Stromal cell of bone marrow (primary cell): ENCODE measurements around the gene ATXN1.

Source experiments
- DNase-seq: peaks from one replicate; pipeline ENCODE4 v3.0.0-alpha.2; 2012; ENCODE audit warnings: low read depth

ATXN1 gene

DNA sequence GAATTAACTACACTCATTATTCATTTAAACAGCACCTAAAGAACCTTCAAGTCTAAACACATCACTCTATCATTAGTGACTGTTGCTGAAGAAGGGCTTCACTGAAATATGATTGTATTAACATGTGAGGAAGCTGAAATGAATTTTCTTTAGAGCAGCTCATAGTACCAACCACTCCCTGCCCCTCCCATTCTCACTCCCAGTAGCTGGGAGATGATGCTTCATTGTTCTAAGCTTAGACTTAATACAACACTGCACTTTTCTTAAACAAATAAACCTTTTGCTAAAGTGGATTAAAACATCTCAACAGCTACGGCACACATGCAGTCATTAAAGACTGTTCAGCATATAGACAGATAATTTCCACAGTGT lies 63.1 kb downstream of the ATXN1 start:
- no peak for DNase-seq

DNA sequence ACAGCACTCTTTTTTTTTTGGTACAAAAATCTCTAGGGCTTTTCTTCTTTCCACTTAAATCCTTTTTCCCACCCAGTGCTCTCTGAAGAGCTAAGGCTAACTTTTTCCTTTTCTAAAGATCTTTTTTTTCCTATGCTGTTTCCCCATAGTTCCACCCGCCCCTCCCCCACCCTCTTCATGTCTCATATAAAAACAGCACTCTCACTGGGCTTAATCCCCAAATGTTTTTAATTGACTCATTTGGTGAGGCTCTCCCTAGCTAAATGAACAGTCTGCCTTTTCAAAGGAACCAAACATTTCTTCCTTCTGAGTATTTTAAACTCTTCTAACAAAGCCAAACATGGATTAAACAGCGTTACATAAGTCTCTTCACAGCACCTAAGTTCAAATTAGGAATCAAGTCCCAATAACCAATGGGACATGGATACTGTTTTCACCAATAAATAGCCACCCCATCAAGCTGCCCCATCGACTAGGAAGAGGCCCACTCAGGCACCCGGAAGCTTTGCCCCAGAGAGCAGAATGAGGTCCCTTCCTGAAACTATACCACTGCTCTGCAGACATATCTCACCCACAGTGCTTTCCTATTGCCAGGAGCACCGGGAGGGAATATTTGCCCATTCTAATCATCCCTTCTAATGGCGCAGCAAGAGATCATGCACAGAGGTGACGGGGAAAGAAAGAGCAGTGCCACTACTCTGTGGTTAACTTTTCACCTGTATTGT lies 63.7 kb downstream of the ATXN1 start:
- no peak for DNase-seq

DNA sequence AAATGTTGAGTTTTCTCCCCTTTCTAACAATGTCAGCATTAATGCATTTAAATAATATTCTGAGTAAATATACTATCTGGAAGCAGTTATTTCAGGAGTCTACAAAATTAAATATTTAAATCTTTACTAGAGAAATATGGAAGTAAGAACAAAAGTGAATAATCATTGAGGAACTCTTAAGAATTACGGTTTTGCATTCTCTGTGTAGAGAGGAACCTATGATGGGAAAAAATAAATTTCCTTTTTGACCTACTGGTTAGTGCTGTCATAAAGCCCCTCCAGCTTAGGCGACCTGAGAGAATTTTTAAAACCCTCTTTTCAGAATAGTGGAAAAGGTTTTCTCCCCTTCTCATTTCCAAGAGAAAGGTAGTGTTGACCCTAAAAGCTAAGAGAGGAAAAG lies 64.8 kb downstream of the ATXN1 start:
- no peak for DNase-seq

DNA sequence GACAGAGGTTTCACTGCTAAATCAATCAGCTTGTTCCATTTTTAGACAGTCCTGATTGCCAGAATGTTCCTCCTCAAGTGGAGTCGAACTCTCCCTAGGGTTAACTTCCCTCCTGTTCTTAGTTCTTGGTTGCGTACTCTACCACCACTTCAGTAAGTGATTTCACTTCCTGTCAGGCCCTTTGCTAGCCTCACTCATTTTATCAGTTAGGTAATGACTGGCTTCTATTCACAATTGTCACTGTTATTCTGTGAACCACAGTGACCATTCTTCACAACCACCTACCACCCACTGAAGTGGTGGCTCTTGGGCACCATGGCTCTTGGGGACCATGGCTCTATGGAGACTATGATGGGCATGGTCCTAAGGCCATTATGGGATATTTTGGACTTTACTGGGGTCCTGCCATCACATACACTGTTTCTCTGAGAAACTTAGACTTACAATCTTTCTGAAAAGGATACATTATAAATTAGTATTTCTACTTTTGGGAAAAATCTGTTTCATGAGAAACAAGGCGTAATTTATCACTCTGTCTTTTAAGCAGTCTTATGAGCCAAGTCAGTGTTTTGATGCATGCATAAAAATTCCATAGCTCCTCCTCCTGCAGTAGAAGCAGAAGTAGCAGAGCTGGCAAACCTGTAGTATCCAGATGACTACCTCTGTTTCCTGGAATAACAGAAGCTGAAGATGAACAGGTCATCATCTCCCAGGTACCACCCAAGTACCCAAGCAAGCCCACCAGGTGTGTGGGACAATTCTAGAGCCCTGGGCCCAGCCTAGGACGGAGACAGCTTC lies 66.3 kb downstream of the ATXN1 start:
- no peak for DNase-seq

DNA sequence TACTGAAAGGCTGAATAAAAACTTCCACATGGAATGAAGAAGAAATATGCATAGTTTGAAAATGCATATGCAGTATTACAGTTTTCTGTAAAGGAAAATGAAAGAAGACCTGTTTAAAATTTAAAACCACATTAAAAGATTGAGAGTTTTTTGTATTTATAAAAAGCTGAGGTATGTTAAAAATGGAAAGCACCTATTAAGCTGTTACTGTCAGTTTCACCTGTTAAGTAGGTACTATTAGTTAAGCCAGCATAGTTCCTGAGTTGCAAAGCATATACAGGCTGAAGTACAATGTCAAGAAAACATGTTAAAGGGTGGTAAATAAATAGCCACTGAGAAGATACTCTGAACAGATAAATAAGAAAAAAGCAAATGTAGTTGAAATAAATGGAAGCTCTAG lies 69.9 kb downstream of the ATXN1 start:
- no peak for DNase-seq

DNA sequence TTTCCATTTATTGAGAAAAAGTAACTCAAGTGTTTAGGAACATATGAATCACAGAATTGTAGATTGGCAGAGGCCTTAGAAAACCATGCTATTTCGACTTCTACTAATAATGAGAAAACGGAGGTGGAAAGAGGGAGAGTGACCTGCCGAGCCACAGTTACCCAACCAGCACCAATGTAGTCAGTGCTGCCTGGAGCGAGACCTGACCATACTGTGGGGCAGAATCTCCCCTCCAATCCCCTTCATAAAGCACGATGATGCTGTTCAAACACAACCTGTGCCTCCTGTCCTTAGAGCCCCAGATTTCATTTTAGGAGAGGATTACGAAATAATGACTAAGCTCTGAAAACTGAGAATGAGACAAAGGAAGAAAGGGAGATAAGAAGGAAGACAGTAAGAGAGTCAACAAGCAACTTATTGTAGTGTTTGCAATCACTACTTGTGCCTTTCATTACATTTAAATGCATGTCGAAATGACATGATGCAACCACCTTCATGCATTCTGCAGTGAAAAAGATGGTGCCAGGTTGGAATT lies 70.6 kb downstream of the ATXN1 start:
- DNase-seq, result no peak

DNA sequence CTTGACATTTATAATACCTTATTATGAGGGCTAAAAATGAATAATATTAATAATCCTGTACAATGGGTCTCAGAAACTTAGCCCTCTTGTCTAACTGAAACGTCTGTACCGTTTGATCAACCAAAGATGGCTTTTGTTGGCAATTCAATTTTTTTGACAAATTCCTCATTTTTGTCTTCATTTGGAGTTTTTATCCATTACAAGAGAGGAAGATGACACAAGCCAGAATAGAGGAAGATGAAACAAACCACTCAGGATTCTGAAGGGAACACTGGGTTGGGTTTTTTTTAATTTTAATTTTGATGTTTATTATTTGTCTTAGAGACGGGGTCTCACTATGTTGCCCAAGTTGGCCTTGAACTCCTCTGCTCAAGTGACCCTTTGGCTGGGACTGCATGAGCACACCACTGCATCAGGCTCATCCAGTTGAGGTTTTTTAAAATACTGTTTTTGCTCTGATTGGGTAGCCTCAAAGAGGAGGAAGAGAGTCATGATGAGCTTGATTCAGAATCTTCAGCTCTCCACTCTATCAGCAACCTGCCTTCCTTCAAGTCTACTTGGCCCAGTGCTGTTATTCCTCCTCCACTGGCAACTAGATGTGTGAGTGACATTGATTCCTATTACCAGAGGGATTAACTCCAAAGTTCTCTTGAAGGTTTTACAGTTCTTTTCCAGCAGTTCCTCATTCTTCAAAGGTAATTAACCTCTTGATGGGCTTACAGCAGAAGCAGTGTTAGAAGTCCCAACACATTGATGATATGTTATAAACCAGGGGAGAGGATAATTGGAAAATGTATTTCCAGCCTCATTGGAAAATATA lies 71.3 kb downstream of the ATXN1 start:
- no peak for DNase-seq

DNA sequence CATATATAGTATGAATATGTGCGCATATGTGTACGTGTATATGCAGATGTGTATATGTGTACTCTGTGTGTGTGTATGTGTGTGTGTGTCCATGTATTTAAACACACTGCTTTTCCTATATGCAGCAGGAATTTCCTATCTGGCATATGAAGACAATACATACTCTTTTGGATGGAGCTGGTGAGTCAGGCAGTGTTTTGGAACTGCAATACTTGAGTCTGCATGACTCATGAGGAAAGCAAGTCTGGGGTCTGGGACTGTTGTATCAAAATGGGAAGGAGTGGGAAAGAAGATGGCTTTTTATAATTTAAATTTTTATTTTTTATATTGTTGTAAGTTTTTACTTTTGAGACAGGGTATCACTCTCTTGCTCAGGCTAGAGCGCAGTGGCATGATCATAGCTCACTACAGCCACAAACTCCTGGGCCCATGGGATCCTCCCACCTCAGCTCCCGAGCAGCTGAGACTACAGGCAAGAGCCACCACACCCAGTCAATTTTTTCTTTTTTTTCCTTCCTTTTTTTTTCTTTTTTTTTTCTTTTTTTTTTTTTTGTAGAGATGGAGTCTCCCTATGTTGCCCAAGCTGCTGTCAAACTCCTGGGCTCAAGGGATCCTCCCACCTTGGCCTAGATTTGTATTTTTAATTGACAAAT lies 72.2 kb downstream of the ATXN1 start:
- DNase-seq, result peak; percentile 68

DNA sequence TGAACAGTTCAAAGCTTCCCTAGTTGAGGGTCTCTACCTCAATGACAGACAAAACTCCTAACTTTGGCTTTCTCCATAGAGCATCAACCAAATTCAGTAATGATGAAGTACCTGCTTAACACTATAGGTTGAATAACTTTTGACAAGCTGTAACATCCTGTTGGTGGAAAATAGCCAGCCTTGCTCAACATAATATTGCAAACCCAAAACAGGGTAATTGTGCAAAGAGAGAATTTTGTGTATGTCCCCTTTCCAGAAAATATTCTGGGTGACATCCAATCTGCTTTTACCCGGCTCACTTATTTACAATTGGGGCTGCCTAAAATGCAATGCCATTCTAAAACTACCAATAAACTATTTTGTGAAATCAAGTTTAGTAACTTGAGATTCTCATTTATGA lies 72.8 kb downstream of the ATXN1 start:
- DNase-seq, result no peak

DNA sequence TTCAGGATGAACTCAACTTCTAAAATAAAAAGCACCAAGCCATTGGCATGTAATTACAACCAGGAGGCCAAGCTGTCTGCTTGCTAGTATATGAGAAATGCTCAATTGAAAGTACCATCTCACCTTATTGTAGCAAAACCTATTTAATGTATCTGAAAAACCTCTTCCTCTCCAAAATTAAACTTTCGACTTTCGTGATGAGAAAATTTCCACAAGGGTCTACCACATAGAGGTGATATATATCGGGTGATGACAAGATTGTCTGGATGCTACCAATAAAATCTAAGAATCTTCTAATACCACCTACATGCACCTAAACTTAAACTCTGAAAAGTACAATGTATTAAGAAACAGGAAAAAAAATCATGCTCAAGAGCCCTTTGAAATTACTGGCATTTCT lies 74.2 kb downstream of the ATXN1 start:
- no peak for DNase-seq

DNA sequence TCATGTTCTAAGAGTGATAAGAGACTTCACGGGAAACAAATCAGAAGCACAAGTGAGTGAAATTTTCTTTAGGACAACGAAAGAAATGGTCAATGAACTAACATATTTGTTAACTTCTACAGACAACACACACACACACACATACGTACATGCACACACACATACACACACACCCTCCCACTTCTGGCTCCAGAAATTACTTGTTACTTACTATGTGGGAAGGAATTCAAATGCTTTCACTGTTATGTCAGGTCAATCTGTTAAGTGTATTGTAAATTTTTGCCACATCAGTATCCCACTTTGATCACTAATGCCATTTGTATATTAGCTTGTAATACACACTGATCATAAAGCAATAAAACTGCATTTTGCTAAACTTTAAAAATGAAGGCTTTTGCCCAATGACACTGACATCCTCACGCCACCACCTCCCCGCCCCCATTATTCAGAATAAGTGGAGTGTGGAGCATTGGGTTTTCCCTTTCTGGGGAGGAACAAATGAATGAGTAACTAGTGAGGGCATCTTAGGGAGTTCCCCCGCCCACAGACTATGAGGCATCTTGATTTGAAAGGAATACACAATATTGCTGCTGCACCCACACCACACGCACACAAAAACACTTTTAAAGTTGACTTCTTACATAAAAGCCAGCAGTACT lies 76.2 kb downstream of the ATXN1 start:
- peak; percentile 66 for DNase-seq

DNA sequence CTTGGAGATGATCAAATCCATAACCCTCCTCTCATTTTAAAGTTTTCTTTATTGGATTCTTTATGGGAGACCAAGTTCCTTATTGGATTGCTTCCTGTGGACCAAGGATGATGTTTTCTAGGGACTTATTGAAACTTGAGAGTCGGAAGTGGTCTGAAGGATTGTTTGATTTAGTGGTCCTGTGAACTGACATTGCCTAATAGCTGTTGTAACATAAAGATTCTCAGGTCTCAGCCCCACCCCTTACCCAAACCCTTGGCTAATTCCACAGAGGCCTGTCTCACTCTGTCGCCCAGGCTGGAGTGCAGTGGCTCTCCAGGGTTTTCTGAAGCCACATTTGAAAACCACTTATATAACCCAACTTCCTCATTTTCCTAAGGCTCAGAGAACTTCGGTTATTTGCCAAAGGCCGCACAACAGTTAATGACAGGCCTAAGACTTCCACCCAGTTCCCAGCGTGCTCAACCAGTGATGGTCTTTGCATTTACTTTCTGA lies 77.0 kb downstream of the ATXN1 start:
- no peak for DNase-seq

DNA sequence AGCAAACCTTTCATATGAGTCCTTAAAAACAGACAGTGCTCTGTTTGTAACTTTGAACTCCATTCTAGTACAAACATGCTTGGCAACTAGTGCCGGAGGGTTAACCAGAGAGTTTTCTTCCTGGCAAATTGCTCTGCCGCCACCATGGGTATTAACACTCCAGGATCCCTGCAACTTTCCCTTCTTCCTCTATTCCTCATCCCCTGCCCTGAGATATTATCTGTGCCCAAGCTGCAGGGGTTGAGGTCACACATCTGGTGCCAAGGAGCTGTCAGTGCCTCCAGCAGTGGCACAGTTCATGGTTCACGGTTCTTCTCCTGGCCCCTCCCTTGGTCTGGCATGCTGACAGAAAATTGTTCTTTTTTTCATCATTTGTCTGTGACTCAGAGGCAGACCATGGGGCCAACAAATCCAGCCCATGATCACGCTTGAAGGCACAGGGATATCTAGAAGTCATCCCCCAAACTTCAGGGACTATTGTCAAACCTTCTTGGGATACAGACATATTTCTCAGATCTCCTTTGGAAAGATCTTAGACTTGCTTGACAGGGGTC lies 77.5 kb downstream of the ATXN1 start:
- peak; percentile 67 for DNase-seq

DNA sequence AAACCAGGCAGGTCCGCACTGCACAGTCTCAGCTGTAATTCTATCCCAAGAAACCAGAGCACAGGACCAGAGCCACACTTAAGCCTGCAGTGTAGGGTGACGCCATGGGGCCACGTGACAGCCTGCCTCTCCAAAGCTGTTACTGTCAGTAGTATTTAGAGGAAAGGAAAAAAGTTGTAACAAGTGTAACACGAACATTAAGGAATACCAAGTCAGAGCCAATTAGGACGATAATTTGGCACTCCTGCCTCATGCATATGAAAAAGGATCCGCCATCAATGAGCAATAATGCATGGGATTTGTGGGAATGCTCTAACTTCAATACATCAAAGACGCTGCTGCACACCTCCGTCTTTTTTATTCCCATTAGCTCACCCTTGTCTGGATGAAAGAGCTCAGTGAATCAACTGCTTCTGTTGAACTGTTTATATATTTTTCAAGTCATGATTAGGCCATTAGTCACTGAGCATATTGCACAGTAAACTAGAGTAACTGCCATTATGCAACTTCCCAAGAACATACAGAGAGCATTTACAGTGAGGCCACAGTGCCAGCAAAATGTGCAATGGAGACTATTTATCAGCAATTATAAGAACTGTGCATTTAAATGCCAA lies 79.9 kb downstream of the ATXN1 start:
- DNase-seq, result peak; percentile 83

DNA sequence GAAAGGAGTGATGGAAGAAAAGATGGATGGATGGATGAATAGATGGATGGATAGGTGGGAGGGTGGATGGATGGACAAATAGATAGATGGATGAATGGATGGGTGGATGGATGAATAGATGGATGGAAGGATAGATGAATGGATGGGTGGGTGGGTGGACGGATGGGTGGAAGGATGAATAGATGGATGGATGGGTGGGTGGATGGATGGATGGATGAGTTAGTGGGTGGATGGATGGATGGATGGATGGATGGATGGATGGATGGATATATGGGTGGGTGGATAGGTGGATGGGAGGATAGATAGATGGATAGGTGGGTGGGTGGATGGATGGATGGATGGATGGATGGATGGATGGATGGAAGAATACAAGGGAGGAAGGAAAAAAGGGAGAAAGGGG lies 82.2 kb downstream of the ATXN1 start:
- DNase-seq, result no peak

DNA sequence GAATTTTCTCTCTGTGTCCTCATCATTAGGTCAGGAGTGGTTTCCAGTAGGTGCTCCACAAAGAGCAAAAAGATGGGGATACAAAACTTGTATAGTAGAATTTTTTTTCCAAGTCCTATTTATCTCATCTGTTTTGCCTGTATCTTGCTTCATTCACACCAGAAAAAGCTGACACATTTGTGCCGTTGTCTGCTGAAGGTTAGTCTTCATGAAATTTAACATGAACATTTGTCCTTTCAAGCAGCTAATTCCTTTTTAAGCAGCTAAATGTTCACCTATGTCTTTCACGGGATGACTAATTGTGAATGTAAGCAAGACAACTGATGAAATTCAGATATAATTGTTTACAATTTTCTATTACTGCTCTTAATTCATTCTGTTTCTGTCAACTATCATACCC lies 83.8 kb downstream of the ATXN1 start:
- DNase-seq, result no peak

DNA sequence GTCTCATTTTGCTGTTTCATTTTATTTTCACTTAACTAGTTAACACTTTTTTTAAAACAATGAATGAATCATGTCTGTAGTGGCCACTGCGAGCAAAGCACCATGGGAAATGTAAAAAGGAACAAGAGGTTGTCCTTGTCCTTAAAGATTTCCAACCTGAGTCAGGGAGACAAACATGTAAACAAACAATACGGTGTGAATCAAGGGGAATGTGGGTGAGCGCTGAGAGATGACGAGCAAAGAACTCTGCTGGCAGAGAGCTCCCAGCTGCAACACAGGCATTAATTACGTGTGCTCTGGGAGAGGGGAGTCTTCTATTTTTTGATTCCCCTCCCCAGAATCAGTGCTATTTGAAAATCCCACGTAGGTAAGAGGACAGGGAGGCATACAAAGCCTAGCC lies 84.3 kb downstream of the ATXN1 start:
- DNase-seq, result no peak

DNA sequence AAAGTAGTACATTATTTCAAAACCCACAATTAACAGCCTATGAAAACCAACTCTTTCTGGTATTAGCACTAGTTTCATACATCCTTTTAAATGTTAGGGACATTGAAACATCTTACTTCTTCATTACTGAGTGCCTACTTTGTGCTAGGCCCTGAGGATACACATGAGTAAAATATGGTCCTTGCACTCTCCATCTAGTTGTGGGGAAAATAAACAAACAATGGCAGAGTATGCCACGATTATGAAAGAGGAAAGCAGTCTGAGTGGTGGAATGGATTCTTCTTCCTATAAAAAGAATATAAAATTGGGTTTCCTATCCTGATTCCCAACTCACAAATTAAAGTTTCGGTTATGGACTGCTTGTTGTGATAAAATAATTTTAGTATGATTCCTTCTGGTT lies 84.9 kb downstream of the ATXN1 start:
- no peak for DNase-seq

DNA sequence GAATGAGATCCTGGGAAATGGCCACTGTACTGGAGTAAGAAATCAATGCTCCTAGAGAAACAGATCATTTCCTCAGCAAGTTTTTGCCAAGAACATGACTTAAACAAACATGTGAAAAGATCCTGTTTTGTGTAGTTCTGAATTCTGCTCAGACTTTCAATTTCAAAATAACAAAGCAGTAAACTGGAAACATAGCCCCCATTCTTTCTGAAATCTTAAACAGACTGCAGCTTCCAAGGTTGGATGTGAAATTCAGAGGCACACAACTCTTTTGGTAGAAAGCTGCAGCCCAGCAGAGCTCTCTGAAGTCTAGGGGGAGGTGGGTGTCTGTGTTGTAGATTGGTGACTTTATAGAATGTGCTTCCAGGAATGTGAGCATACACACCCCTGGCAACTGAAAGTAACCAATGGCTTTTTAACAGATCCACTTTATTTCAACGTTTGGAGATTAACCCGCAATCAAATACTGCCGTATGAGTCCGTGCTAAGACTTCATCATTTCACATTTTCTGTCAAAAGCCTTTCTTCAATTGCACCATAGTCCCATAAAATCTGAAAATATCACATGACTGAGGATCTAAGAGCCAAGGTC lies 86.4 kb downstream of the ATXN1 start:
- DNase-seq, result no peak
